HepG2 (cell line): Measurements from ENCODE around the gene CDT1. TPM values are rescaled to one million over a fixed set of nuclear protein-coding genes. Genes with fewer than 3 reads are reported as not detected.

Experiments used
- ATAC-seq: fragments of 200-7000 bp; cut with Tn5 transposase; 3 replicates; pipeline ENCODE4 v1.9.1; 2020; ENCODE audit warnings: mild to moderate bottlenecking, moderate library complexity
- BruUV-seq: library from RNA; stranded (reverse); fragments of 400-500 nt; replicated peaks from 2 replicates; lab custom pipeline; 2021; lab: Mats Ljungman, UMichigan
- CTCF ChIA-PET: fragments of 300-600 bp; formaldehyde crosslinking; extraction: SDS; loops from one replicate; lab custom pipeline; 2021; ENCODE audit warnings: low total read pairs, inconsistent platforms, low intra/inter-chr PET ratio; lab: Yijun Ruan, JAX
- POLR2A ChIA-PET: fragments of 350-600 bp; sonication (Branson Sonifier 250); formaldehyde crosslinking; loops from one replicate; lab custom pipeline; 2020; ENCODE audit warnings: antibody characterized with exemption, inconsistent platforms; lab: Yijun Ruan, JAX
- DNase-seq: peaks from one replicate; pipeline ENCODE4 v3.0.0-alpha.2; 2015; ENCODE audit warnings: low spot score
- FAIRE-seq: peaks from 3 replicates; lab custom pipeline; 2011; peaks lifted over from hg19 to GRCh38; lab: Jason Lieb, UNC
- H2AFZ ChIP-seq: one replicate; pipeline ENCODE4 v1.6.1; 2011; ENCODE audit warnings: low read length, inconsistent platforms
- H3K27ac ChIP-seq: fragments of 300-600 bp; 3 replicates; pipeline ENCODE4 v1.8.0; 2011; ENCODE audit warnings: mixed run types, mild to moderate bottlenecking, mixed read lengths, low read length, inconsistent platforms; ENCODE audit not compliant: insufficient read depth; ENCODE audit errors: extremely low read length
- H3K27me3 ChIP-seq, 2 experiments: fragments of 200-600 bp in 1 of 2; 2 replicates in 1 of 2; 3 replicates in 1 of 2; pipeline versions ENCODE4 v1.6.0 to v1.8.0; 2011; ENCODE audit warnings: low read length in 2 of 2, mild to moderate bottlenecking in 2 of 2, moderate library complexity in 2 of 2, inconsistent platforms in 1 of 2; ENCODE audit not compliant: insufficient read depth in 2 of 2, control insufficient read depth in 1 of 2
- H3K36me3 ChIP-seq, 2 experiments: fragments of 200-600 bp in 1 of 2; replicated peaks in 1 of 2; 2 replicates in 1 of 2; 3 replicates in 1 of 2; pipeline versions ENCODE4 v1.5.1 to v1.8.0; 2011; ENCODE audit warnings: low read length in 2 of 2, inconsistent platforms in 1 of 2; ENCODE audit not compliant: insufficient read depth in 2 of 2, control insufficient read depth in 1 of 2
- H3K4me1 ChIP-seq: 2 replicates; pipeline ENCODE4 v1.5.1; 2012; ENCODE audit warnings: low read length, inconsistent platforms; ENCODE audit not compliant: insufficient read depth
- H3K4me2 ChIP-seq: 2 replicates; pipeline ENCODE4 v1.6.0; 2011; ENCODE audit warnings: low read depth, low read length, inconsistent platforms
- H3K4me3 ChIP-seq, 3 experiments: fragments of 200-600 bp in 1 of 3; sonication (generic), shearing (Covaris generic) in 1 of 3; replicated peaks in 1 of 3; 2 replicates each; pipeline ENCODE4 v1.5.1; 2011 to 2016; ENCODE audit warnings: low read length in 3 of 3, inconsistent platforms in 2 of 3, low read depth in 2 of 3, mild to moderate bottlenecking in 2 of 3, control low read depth in 1 of 3, mixed read lengths in 1 of 3; ENCODE audit not compliant: insufficient read depth in 1 of 3
- H3K79me2 ChIP-seq: one replicate; pipeline ENCODE4 v1.6.1; 2011; ENCODE audit warnings: low read length, inconsistent platforms; ENCODE audit not compliant: insufficient read depth
- H3K9ac ChIP-seq: 2 replicates; pipeline ENCODE4 v1.6.0; 2011; ENCODE audit warnings: mild to moderate bottlenecking, low read depth, low read length, inconsistent platforms; ENCODE audit not compliant: insufficient read depth
- H3K9me3 ChIP-seq: 2 replicates; pipeline ENCODE4 v1.5.1; 2012; ENCODE audit warnings: mild to moderate bottlenecking, low read length
- H4K20me1 ChIP-seq: 2 replicates; pipeline ENCODE4 v1.6.0; 2011; ENCODE audit warnings: inconsistent platforms, mild to moderate bottlenecking, low read length, moderate library complexity; ENCODE audit not compliant: insufficient read depth
- CSRNP1 ChIP-seq: sonication (generic); formaldehyde crosslinking; IDR thresholded peaks from 2 replicates; pipeline ENCODE4 v1.8.1; 2023; ENCODE audit warnings: mild to moderate bottlenecking, missing genetic modification reagents
- FIP1L1 ChIP-seq: fragments of 200-400 bp; formaldehyde crosslinking; IDR thresholded peaks from 2 replicates; pipeline ENCODE4 v1.6.1; 2018; ENCODE audit warnings: low read depth, mild to moderate bottlenecking, low read length, moderate library complexity, borderline replicate concordance; ENCODE audit not compliant: insufficient read depth
- HOXA3 ChIP-seq: sonication (generic); formaldehyde crosslinking; IDR thresholded peaks from 2 replicates; pipeline ENCODE4 v1.5.0; 2020; ENCODE audit warnings: missing genetic modification reagents
- ZKSCAN5 ChIP-seq: sonication (generic); formaldehyde crosslinking; IDR thresholded peaks from 2 replicates; pipeline ENCODE4 v1.5.1; 2020; ENCODE audit warnings: mild to moderate bottlenecking, missing genetic modification reagents
- WGBS: methylation state at CpG from one replicate; pipeline ENCODE4 v1.1.6; 2017; ENCODE audit warnings: low lambda C conversion rate; 5-methylcytosine and 5-hydroxymethylcytosine counted together
- in situ Hi-C: cut with HindIII; loops from 2 replicates; pipeline ENCODE4 v1.10.0; 2017; ENCODE audit warnings: low pct_unique_long_range_greater_than_20kb; ENCODE audit not compliant: extremely low pct_ligation_motif_present
- intact Hi-C: fragments of 100-400 bp; cut with micrococcal nuclease; formaldehyde crosslinking; loops from one replicate; pipeline ENCODE4 v1.10.0; 2022; ENCODE audit not compliant: unreplicated experiment
- polyA plus RNA-seq, 8 experiments: library from polyadenylated mRNA; depleted of rRNA in 3 of 8; stranded (reverse) in 7 of 8; unstranded in 1 of 8; fragments of >200 nt; fragmentation: Illumina TruSeq in 4 of 8; extraction: Trizol in 4 of 8; gene quantifications; 2 replicates each; pipeline versions ENCODE4 v1.2.1 to v1.2.3, GENCODE V29; 2011 to 2016; ENCODE audit warnings: low read depth in 4 of 8, missing spikeins in 1 of 8, mixed read lengths in 1 of 8; ENCODE audit not compliant: insufficient read depth in 1 of 8
- total RNA-seq, 5 experiments: library from RNA; depleted of rRNA; stranded (reverse); fragments of >200 nt; fragmentation: Illumina TruSeq; extraction: Trizol; gene quantifications; 2 replicates each; pipeline ENCODE4 v1.2.3, GENCODE V29; 2016; ENCODE audit warnings: low read depth in 1 of 5
- TF ChIP-seq, protein P1 (sequence below): sonication (generic); formaldehyde crosslinking; IDR thresholded peaks from 2 replicates; pipeline ENCODE4 v1.4.0; 2020; ENCODE audit warnings: mild to moderate bottlenecking, low read depth, missing genetic modification reagents
- TF ChIP-seq, protein P2 (sequence below): sonication (generic); formaldehyde crosslinking; IDR thresholded peaks from 2 replicates; pipeline ENCODE4 v1.4.0; 2020; ENCODE audit warnings: missing genetic modification reagents, low read depth, mild to moderate bottlenecking, borderline replicate concordance

The CDT1 gene
- total and polyA plus RNA-seq, 2 of the 13 experiments (the other 11 are each of a cell fraction or from before 2014, with no cell fraction given) = 23.1 to 23.8 TPM

DNA sequence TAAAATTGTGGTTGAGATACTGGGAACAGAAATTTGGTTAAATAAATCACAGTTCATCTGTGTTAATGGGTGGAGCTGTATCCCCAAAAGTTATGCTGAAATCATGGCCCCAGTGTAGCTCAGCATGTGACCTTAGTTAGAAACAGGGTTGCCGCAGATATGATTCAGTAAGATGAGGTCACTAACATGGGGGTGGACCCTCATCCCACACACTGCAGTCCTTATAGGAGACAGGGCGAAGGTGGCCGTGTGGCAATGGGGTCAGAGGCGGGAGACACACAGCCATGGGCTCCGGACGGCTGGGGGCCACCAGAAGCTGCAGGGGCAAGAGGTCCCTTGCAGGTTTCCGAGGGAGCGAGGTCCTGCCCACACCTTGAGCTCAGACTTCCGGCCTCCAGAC lies 42.5 kb downstream of the CDT1 start:
- ATAC-seq (no peak), DNase-seq (no peak), FAIRE-seq (no peak)
- Histone ChIP-seq H2AFZ (no peak overlapping the region), H3K4me2 (no peak overlapping the region), H3K9ac (no peak overlapping the region)
- intact Hi-C loops = no loop called here
- TF ChIP-seq, protein P1, sequence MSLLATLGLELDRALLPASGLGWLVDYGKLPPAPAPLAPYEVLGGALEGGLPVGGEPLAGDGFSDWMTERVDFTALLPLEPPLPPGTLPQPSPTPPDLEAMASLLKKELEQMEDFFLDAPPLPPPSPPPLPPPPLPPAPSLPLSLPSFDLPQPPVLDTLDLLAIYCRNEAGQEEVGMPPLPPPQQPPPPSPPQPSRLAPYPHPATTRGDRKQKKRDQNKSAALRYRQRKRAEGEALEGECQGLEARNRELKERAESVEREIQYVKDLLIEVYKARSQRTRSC (CRISPR knock-in tag) = no peak
- TF ChIP-seq, protein P2, sequence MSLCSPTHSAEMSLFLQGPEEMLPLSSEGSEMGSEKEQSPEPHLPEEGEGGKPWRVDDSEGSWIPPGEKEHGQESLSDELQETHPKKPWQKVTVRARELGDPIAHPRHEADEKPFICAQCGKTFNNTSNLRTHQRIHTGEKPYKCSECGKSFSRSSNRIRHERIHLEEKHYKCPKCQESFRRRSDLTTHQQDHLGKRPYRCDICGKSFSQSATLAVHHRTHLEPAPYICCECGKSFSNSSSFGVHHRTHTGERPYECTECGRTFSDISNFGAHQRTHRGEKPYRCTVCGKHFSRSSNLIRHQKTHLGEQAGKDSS (CRISPR knock-in tag) = no peak
- TF ChIP-seq HOXA3 = no peak
- TF ChIP-seq ZKSCAN5 (CRISPR knock-in tag) = no peak
- TF ChIP-seq FIP1L1 = no peak
- no peak for TF ChIP-seq CSRNP1 (CRISPR knock-in tag)
- TF ChIP-seq, all 625 proteins: peak for 0
- in situ Hi-C loops = no loop called here
- peaks cover 0 to 3% of the 10 kb centered on the region in 2 experiments; a peak in 2 of 5 replicates for H3K36me3 ChIP-seq
- POLR2A ChIA-PET = interaction anchor here (0.6 kb wide), 1 partner anchor 9 kb away, joined by 3 read pairs; no protein-coding TSS in a partner anchor
- H4K20me1 ChIP-seq = peaks cover 3% of the 10 kb centered on the region; the same call in 1 of the 2 replicates
- no peaks in the 10 kb centered on the region for H3K79me2 ChIP-seq
- no peak overlapping the region for H3K27ac ChIP-seq
- H3K4me3 ChIP-seq = no peak overlapping the region
- WGBS = 98% methylated on average over 9 of the region's 9 CpGs
- H3K4me1 ChIP-seq = no peaks in the 10 kb centered on the region
- BruUV-seq = no TSS peak
- no peaks in the 10 kb centered on the region for H3K27me3 ChIP-seq
- CTCF ChIA-PET = no interaction called here
- no peaks in the 10 kb centered on the region for H3K9me3 ChIP-seq
